ENCODE measurements around the gene RBMXL2. TPM values are rescaled to one million over a fixed set of nuclear protein-coding genes. Genes with fewer than 3 reads are reported as not detected.

The RBMXL2 gene
- total RNA-seq, result not detected
- 0 reads per million in 2 donors for total RNA-seq

DNA sequence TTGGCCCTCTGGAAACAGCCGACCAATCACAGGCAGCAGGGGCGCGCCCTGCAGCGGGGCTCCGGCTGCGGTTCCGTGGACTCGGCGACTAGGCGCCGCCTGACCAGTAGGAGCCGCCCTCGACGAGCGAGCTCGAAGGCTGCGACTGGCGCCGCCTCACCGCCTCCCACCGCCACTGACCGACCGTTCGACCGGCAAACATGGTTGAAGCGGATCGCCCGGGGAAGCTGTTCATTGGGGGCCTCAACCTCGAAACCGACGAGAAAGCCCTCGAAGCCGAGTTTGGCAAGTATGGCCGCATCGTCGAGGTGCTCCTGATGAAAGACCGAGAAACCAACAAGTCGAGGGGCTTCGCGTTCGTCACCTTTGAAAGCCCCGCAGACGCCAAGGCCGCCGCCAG is at the start of gene RBMXL2:
TSS of gene RBMXL2 (plus strand) at position 78 of the 400 bp plus-strand sequence. CDS start at position 201, 123 bp downstream.
- no peak within 1 kb of the TSS for H3K4me3 Mint-ChIP-seq
- no peak within 1 kb of the TSS for H3K27ac Mint-ChIP-seq
- H3K27me3 Mint-ChIP-seq, result peaks cover 49% of the 10 kb centered on the region
- H3K4me1 Mint-ChIP-seq, result no peaks in the 10 kb centered on the region
- ATAC-seq, result no peak
- no peak for DNase-seq
- H3K9me3 ChIP-seq (ENCODE audit: control insufficient read depth, low read length, poor library complexity, severe bottlenecking), result no peaks in the 10 kb centered on the region
- peaks cover 2% of the 10 kb centered on the region for H3K36me3 Mint-ChIP-seq (ENCODE audit: low read depth)

DNA sequence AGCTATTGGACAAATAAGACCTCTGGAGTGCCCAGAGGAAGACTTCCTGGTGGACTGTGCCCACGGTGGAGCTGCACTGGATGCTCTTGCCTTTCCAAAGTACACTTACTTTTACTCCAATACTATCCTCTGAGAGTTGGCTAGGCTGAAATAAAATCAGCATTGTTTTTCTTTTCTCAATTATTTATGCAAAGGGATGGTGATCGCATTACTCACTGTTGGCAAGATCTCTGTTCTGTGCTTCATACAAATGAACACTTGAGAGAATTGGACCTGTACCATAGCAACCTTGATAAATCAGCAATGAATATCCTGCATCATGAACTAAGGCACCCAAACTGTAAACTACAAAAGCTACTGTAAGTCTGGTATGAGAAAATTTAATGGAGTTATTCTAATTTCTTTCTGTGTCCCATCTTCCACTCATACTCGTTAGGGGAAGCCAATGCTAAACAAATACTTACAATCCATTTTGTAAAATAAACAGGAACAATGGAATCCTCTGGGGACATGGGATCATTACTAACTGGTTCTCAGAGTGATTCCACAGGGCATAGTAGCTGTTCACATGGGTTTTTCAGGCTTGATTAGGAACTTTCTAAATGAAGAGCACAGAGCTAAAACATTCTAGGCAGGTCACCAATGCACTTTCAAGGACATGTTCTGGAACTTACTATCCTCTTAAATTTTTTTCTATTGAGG is 42.2 kb upstream of the RBMXL2 start:
- no peak overlapping the region for H3K4me3 Mint-ChIP-seq
- ATAC-seq, result no peak
- H3K36me3 Mint-ChIP-seq (ENCODE audit: low read depth), result no peaks in the 10 kb centered on the region
- peaks cover 43% of the 10 kb centered on the region for H3K27me3 Mint-ChIP-seq
- H3K27ac Mint-ChIP-seq, result no peak overlapping the region
- no peak for DNase-seq
- H3K9me3 ChIP-seq (ENCODE audit: control insufficient read depth, low read length, poor library complexity, severe bottlenecking), result no peaks in the 10 kb centered on the region
- H3K4me1 Mint-ChIP-seq, result no peaks in the 10 kb centered on the region

- Mint-ChIP-seq H3K36me3 (ENCODE audit: low read depth) (no peaks in the 10 kb centered on the region), H3K4me1 (no peaks in the 10 kb centered on the region), H3K4me3 (no peak overlapping the region), H3K27me3 (peaks cover 39% of the 10 kb centered on the region), H3K27ac (no peak overlapping the region)
- no peak for DNase-seq
- H3K9me3 ChIP-seq (ENCODE audit: control insufficient read depth, low read length, poor library complexity, severe bottlenecking), result no peaks in the 10 kb centered on the region
- ATAC-seq, result no peak
These were observed 38.6 kb upstream of the RBMXL2 start for GRCh38 chr11:7050191-7050590.

DNA sequence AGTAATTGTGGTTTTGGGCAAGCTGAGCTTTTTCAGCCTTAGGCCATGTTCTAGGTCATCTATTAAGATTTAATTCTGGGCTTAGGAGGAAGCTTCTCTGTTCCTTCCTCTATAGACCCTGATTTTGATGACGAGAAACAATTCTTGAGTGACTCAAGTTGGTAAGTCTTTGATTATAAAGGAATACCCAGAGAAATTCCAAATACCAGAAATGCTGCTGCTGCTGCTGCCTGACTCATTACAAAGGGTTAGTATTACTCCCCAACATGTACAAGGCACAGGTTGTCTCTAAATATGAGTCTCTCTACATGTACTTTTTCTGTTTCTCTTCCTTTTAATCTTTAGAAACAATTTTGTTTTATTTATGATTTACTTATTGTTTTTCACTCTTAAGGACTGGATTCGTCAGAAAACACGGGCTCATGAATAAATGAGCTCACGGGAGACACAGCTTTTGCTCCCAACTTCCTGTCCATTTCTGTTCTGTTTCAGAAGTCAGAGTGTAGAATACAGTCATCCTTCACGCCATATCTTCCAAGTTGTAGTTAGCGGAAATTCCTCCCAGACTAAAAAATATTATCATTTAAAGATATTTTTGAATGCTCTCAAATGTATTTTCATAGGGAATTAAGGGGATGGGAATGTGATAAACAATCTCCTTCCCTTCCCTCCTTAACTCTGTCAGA is 31.8 kb upstream of the RBMXL2 start:
- peaks cover 4% of the 10 kb centered on the region for H3K4me1 Mint-ChIP-seq
- DNase-seq, result no peak
- no peaks in the 10 kb centered on the region for H3K36me3 Mint-ChIP-seq (ENCODE audit: low read depth)
- H3K27me3 Mint-ChIP-seq, result peaks cover 40% of the 10 kb centered on the region
- ATAC-seq, result no peak
- H3K27ac Mint-ChIP-seq, result no peak overlapping the region
- no peak overlapping the region for H3K4me3 Mint-ChIP-seq
- H3K9me3 ChIP-seq (ENCODE audit: control insufficient read depth, low read length, poor library complexity, severe bottlenecking), result no peaks in the 10 kb centered on the region

DNA sequence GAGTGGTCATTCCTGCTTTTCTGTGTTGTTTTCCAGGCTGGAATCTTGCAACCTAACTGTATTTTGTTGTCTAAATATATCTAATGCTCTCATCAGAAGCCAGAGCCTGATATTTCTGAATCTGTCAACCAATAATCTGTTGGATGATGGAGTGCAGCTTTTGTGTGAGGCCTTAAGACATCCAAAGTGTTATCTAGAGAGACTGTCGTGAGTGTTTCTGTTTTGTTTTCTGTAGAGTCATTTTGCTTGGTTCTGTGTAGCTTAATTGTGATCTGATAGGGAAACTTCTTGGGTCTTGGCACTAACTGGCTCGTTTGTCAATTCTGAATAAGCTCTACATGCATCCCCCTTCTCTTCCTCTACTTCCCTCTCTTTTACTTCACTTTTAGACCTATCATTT is 31.2 kb upstream of the RBMXL2 start:
- Mint-ChIP-seq H3K27me3 (peaks cover 40% of the 10 kb centered on the region), H3K36me3 (ENCODE audit: low read depth) (no peaks in the 10 kb centered on the region)

DNA sequence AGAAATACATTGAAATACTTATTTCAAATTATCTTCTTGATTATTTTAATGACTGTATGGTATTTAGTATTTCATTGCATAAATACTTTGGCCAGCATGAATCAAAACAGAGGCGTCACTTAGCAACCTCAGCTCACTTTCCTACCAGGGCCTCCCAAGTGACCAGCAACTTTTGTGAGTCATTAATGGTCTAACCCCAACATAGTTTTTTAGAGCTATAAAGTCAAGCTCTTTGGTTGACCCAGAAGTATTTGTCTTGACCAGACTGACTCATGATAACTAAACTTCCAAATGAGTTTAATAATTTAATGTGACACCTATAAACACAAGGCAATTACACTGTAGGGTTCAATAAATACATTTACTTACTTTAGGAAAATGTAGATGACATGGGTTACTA is 27.9 kb upstream of the RBMXL2 start:
- Mint-ChIP-seq H3K4me1 (peaks cover 4% of the 10 kb centered on the region), H3K27me3 (peaks cover 28% of the 10 kb centered on the region), H3K27ac (no peak overlapping the region), H3K4me3 (no peak overlapping the region), H3K36me3 (ENCODE audit: low read depth) (no peaks in the 10 kb centered on the region)
- ATAC-seq (no peak), DNase-seq (no peak)
- H3K9me3 ChIP-seq (ENCODE audit: control insufficient read depth, low read length, poor library complexity, severe bottlenecking), result no peaks in the 10 kb centered on the region

More for the DNA sequence above, 31.2 kb upstream of the RBMXL2 start:
- H3K9me3 ChIP-seq (ENCODE audit: control insufficient read depth, low read length, poor library complexity, severe bottlenecking), result no peaks in the 10 kb centered on the region
- DNase-seq (no peak), ATAC-seq (no peak)
- Mint-ChIP-seq H3K4me1 (peaks cover 4% of the 10 kb centered on the region), H3K27ac (no peak overlapping the region), H3K4me3 (no peak overlapping the region)

DNA sequence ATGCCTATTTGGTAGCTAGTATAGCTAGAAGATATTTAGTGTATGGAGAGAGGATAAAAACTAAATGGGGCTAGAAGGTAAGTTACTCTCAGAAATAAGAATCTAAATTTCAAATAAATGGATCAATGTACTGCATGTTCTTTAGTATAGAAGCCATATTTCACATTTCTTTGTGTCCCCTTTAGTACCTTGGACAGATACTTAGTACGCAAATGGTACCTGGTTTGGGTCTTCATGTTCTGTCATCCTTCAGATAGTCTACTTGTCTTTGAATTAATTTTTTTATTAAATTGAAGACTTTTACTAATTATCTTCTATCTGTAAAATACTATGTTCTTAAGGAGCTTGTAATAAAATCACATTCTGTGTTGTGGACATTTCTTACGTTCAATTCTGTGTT is 26.3 kb upstream of the RBMXL2 start:
- peaks cover 27% of the 10 kb centered on the region for H3K27me3 Mint-ChIP-seq
- peaks cover 4% of the 10 kb centered on the region for H3K4me1 Mint-ChIP-seq
- ATAC-seq (no peak), DNase-seq (no peak)
- no peaks in the 10 kb centered on the region for H3K9me3 ChIP-seq (ENCODE audit: control insufficient read depth, low read length, poor library complexity, severe bottlenecking)
- H3K27ac Mint-ChIP-seq, result no peak overlapping the region
- no peaks in the 10 kb centered on the region for H3K36me3 Mint-ChIP-seq (ENCODE audit: low read depth)
- H3K4me3 Mint-ChIP-seq, result no peak overlapping the region

DNA sequence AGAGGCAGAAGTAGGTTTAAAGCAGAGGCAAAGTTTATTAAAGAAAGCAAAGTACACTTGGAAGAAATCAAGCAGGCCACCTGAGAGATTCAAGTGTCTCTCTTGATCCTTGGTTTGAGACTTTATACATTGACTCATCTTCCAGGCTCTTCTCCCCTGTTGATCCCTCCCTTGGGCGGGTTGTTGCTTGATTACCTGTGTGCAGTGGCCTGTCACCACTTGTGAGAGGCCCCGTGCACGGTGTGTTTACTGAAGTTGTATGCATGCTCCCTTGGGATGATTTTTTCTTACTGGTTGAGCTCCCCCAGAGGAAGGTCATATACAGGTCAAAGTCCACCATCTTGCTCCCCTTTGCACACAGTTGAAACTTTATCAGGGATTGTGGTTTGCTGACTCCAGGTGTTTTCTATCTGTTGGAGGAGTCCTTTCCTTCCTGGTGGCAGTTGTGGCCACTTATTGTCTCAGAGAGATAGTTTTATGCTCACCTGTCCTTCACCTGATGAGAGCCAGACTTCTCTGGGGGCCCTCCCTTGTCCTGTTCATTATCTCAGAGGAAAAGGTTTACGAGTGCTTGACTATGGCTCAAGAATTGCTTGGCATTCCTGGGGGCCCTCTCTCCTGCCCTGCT is 16.3 kb upstream of the RBMXL2 start:
- peaks cover 19% of the 10 kb centered on the region for H3K27me3 Mint-ChIP-seq
- H3K9me3 ChIP-seq (ENCODE audit: control insufficient read depth, low read length, poor library complexity, severe bottlenecking), result no peaks in the 10 kb centered on the region
- H3K27ac Mint-ChIP-seq, result no peak overlapping the region
- H3K4me3 Mint-ChIP-seq, result no peak overlapping the region
- no peaks in the 10 kb centered on the region for H3K4me1 Mint-ChIP-seq
- H3K36me3 Mint-ChIP-seq (ENCODE audit: low read depth), result peaks cover 2% of the 10 kb centered on the region
- DNase-seq (no peak), ATAC-seq (no peak)

- DNase-seq (no peak), ATAC-seq (no peak)
- no peaks in the 10 kb centered on the region for H3K36me3 Mint-ChIP-seq (ENCODE audit: low read depth)
- H3K9me3 ChIP-seq (ENCODE audit: control insufficient read depth, low read length, poor library complexity, severe bottlenecking), result no peaks in the 10 kb centered on the region
- no peak overlapping the region for H3K27ac Mint-ChIP-seq
- H3K4me3 Mint-ChIP-seq, result no peak overlapping the region
- no peaks in the 10 kb centered on the region for H3K4me1 Mint-ChIP-seq
- peaks cover 9% of the 10 kb centered on the region for H3K27me3 Mint-ChIP-seq
These were observed 11.7 kb upstream of the RBMXL2 start for GRCh38 chr11:7077101-7077500.

DNA sequence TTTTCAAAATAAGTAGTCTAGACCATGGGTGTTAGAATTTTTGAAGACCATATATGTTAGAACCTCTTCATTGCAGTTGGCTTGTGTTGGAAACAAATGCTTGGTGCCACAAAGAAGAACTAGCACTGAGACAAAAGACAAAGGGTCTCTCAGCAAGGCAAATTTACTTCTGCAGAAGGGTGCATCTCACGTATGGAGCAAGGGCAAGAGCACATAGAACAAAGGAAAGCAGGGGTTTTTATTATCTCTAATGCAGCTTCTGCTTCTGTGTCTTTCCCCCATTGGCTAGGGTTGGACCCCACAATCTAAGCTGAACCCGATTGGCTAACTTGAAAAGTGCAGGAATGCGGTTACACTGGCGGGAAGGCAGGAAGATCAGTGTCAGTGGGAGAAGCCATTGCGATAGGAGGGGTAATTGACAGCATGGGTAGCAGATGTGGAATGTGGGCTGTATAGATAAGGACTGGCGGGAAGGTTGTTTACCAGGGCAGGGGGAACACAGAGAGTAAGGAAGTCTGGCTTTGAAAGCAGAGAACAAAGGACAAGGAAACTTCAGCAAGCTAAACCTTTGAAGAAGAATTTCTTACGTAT is 9.2 kb upstream of the RBMXL2 start:
- Mint-ChIP-seq H3K27me3 (peaks cover 24% of the 10 kb centered on the region), H3K36me3 (ENCODE audit: low read depth) (no peaks in the 10 kb centered on the region), H3K27ac (no peak overlapping the region), H3K4me1 (no peaks in the 10 kb centered on the region), H3K4me3 (no peak overlapping the region)
- ATAC-seq, result no peak
- H3K9me3 ChIP-seq (ENCODE audit: control insufficient read depth, low read length, poor library complexity, severe bottlenecking), result no peaks in the 10 kb centered on the region
- no peak for DNase-seq

DNA sequence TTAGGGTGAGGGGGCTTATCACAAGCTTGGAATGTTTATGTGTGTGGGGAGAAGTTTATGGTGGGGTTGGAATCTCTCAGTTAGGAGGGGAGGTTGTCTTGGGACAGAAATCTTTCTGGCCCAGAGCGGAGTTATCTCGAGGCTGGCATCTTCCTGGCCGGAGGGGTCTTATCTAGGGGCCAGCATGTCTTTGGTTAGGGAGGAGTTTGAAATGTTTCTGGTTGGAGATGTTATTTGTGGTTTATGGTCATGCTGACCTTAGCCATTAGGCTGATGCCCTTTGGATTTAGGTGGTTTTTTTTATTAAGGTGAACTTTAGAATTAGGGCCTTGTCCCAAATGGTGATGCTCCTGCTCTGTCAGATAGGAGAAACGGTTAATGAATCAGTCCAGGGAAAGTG is 7.9 kb upstream of the RBMXL2 start:
- H3K9me3 ChIP-seq (ENCODE audit: control insufficient read depth, low read length, poor library complexity, severe bottlenecking), result no peaks in the 10 kb centered on the region
- no peaks in the 10 kb centered on the region for H3K36me3 Mint-ChIP-seq (ENCODE audit: low read depth)
- H3K27me3 Mint-ChIP-seq, result peaks cover 24% of the 10 kb centered on the region
- H3K4me3 Mint-ChIP-seq, result no peak overlapping the region
- no peaks in the 10 kb centered on the region for H3K4me1 Mint-ChIP-seq
- DNase-seq, result no peak
- ATAC-seq, result no peak
- H3K27ac Mint-ChIP-seq, result no peak overlapping the region

DNA sequence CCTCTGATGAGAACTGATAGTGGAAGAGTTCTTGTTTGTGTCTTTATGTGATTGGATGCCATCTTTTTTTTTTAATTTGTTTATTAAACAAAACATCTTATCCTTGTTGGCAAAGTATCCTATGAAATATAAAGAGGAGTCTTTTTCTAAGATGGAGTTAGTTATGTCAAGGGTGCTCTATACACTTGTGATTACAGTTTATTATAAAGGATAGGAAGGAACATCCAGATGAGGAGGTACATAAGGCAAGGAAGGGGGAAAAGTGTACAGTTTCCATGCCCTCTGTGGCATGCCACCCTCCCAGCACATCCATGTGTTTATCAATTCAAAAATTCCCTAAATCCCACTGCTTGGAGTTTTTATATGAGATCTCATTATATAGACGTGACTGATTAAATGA is 7.4 kb upstream of the RBMXL2 start:
- Mint-ChIP-seq H3K4me1 (no peaks in the 10 kb centered on the region), H3K36me3 (ENCODE audit: low read depth) (no peaks in the 10 kb centered on the region), H3K4me3 (no peak overlapping the region), H3K27me3 (peaks cover 25% of the 10 kb centered on the region), H3K27ac (no peak overlapping the region)
- H3K9me3 ChIP-seq (ENCODE audit: control insufficient read depth, low read length, poor library complexity, severe bottlenecking), result no peaks in the 10 kb centered on the region
- DNase-seq (no peak), ATAC-seq (no peak)
